Prostate gland (tissue), 2 donors: ENCODE data around the gene RYR2.

ENCODE experiments used
- CTCF ChIP-seq, 4 experiments: fragments of 200-600 bp in 2 of 4; fragments of 450-650 bp in 2 of 4; sonication (generic) in 2 of 4; IDR thresholded peaks; 1 replicate in 3 of 4; 2 replicates in 1 of 4; pipeline ENCODE4 v1.5.1; 2016 to 2019; ENCODE audit warnings: antibody characterized with exemption in 4 of 4, mild to moderate bottlenecking in 2 of 4, moderate library complexity in 2 of 4
- POLR2AphosphoS5 ChIP-seq: sonication (generic); formaldehyde crosslinking; IDR thresholded peaks from one replicate; pipeline ENCODE4 v1.6.1; 2017; ENCODE audit warnings: antibody characterized with exemption

- TF ChIP-seq CTCF (IDR thresholded peaks at IDR 0.05) (no peak), POLR2AphosphoS5 (no peak)
Observed at GRCh38 chr1:237183963-237184540, 142.1 kb downstream of the RYR2 start.
